Right forelimb (tissue), 1 donor: ENCODE measurements around the gene RASAL2.
"Not testable (repeated sequence)": the region's sequence is repeated elsewhere in the genome, so short reads cannot be mapped to it uniquely, and the experiment has no call there.

Source experiments
- DNase-seq: peaks from one replicate; pipeline ENCODE4 v3.0.0-alpha.2; 2018

RASAL2 gene

DNA sequence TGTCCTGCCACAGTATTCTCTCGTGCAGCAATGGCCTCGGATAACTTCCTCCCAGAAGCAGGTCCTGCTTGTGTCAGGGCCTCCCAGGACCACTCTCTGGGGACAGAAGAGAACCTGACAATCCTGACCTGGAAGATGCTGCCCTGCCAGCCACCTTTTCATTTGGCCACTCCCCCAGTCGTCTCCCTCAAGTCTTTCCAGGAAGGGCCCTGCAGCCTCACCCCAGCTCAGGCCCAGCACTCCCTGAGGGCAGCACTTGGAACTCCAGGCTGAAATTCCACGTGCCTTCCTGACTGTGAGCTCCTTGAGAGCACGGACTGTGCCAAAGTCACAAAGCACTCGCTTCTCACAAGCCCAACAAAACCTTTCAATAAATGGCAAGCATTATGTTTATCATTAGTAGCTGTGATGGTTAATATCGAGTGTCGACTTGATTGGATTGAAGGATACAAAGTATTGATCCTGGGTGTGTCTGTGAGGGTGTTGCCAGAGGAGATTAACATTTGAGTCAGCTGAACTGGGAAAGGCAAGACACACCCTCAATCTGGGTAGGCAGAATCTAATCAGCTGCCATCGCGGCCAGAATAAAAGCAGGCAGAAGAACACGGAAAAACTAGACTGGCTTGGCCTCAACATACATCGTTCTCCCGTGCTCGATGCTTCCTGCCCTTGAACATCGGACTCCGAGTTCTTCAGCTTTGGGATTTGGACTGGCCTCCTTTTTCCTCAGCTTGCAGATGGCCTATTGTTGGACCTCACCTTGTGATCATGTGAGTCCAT lies 405.2 kb downstream of the RASAL2 start:
- DNase-seq, result no peak

DNA sequence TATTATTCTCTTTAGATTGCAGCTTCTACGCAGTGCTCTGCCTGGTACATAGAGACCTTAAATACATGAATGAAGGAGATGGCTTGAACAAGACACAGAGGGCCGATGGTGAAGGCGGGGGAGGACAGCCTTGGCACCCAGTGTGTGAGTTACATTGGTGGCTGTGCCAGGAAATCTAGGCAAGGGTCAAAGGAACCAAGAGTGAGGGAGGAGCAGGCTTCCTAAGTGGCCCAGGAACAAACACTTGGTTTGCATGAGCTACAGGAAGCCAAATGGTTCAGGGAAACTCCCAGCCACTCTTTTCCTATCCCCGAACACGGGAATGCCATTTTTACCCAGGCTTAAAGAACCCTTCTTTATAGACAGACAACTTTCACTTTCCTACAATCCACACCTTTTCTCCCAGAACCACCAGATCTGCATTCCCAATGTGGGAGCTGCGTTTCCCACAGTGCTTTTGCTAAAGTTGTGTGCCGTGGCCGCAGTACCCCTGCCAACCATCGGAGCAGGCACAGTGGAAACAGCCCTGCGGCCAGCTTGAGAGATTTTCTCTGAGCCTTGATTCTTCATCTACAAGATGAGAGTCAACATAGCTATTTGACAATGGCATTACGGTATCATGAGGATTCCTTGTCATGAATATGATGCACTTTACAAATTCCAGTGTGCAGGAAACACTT lies 406.3 kb downstream of the RASAL2 start:
- no peak for DNase-seq

DNA sequence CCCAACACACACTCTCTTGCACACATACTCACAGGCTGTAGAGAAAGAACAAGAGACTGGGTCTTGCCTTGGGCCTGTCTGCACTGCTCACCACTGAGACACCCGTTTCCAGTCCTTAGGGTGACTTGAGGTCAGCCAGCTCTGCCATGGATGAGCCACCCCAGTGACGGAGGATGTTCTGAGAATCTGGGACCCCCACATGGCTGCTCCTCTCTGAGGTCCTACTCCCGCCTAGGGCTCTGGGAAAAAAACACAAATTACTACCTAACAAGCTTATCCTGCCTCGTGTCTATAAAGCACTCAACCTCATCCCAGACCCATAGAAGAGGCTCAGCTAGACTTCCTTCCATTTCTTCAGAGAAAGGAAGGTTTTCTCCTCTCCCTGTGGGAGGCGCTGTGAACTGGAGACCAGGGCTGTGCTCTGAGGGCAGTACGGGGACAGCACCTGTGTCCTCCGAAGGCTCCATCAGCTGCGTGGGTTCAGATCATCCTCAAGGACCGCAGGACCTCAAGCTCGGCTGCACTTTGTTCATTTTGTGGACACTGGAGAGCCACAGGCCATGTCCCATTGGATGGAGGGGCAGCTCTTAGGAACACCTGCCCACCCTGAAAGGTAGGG lies 407.1 kb downstream of the RASAL2 start:
- DNase-seq, result no peak

DNA sequence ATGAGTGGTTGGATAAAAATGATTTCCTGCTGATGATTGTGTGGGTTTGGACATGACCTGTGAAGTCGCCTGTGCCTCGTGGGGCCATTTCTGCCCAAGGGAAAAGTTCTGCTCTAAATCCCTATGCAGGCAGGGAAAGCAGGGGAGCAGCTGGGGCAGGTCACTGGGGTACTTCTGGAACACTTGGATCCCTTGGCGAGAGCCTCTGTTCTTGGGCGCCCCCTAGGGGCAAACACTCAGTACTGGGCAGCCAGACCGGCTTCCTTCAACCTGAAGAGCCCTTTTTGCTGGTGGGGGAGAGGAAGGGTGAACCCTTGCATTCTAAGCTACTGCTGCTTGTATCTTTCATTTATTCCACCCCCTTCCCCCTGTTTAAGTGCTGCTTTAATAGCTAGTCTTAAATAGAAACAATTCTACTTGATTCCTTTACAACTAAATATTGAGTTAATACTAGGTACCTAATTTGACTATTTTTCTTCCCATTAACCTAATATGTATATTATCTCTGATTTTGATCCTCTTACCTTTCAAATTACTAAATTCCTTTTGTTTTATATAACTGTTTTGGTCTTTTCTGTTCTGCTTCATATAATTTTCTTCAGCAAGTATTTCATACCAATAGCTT lies 407.9 kb downstream of the RASAL2 start:
- peak; percentile 83 for DNase-seq

DNA sequence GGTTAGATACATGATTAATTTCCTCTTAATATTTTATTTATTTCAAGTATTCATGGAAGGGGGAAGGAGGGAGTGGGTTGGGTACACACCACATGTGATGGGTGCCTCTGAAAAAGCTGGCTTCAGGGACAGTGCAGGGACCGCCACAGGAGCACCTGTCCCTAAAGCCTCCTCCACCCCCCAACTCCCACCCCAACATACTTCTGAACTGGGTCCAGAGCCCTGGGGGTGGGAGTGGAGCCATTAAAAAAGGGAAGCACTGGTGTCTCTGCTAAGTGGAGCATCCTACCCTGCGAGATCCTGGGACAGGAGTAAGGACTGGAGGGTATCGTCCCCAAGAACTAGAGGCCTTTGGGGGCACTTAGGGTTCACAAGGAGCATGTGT lies 408.4 kb downstream of the RASAL2 start:
- no peak for DNase-seq

DNA sequence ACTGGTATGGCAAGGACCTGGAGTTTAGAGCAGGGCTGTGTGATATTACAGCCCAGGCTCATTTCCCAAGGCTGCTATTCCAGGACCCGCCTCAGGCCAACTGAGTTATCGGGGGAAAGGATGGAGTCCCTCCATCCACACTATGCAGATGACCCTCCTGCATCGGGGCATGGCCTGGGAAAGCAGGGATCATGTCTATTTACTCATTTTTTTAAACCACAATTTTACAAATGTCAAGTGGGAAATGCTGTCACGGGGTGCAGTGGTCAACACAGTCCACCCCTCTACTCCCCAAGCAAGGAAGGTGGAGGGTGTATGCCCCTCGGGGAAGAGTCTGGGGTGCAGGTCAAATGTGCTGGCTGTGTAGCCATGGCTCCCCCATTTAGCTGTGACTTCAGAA lies 409.0 kb downstream of the RASAL2 start:
- no peak for DNase-seq

DNA sequence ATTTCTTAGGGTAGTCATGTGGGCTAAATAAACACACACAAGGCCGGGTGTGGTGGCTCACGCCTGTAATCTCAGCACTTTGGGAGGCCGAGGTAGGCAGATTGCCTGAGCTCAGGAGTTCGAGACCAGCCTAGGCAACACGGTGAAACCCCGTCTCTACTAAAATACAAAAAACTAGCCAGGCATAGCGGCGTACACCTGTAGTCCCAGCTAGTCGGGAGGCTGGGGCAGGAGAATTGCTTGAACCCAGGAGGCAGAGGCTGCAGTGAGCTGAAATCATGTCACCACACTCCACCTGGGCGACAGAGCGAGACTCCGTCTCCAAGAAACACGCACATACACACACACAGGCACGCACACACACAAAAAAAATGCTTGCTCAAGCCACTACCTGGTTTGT lies 409.4 kb downstream of the RASAL2 start:
- DNase-seq, result not testable (repeated sequence)

DNA sequence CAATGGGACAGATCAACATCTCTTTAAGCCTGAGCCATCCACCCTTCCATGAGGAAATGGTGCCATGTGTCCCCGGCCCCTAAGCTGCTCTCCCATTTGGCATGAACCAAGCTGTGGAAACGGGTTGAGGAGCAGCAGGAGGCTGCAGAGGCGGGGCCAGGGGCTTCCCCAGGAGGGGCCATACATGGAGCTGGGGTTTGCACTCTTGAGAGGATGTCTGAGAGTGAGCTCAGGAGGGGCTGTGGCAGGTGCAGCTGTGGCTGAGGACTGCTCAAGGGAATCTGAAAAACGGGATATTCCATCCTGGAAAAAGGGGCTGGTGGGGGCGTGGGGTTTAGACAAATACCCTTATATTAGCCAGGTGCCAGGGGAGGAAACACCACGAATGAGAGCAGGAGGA lies 409.9 kb downstream of the RASAL2 start:
- DNase-seq, result no peak

DNA sequence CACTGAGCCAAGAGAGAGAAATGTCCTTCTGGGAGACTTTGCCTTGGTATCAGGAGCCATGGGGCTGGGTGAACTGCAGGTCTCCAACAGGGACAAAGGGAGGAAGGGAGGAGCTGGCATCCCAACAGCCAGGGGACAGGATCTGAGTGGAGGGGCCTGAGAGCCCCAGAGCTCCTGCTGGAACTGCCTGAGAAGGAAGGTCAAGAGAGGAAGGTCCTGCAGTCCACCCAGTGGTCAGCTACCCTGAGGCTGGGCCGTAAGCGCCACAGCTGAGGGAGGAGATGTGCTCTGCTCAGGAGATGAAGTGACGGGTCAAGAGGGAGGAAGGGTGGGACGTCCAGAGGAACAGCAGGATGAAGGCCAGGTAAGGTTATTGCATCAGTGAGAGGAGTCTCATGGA lies 410.4 kb downstream of the RASAL2 start:
- no peak for DNase-seq

DNA sequence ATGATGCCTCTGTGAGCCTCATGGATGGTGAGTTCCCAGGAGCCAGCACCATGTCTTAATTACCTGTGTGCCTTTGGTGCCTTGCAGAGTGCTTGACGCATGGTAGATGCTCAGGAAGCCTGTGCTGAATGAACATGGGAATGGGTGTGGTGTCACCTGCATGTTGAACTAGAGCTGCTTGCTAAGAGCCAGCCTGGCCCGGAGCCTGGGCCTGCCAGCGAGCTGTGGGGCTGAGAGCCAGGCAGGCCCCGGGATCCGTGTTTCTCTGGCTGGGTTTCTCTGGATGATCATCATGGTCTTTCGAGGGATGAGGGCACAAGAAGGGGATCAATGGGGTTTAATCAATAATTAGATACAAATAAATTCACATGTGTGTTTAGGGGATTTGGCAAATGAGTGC lies 412.3 kb downstream of the RASAL2 start:
- DNase-seq, result no peak

DNA sequence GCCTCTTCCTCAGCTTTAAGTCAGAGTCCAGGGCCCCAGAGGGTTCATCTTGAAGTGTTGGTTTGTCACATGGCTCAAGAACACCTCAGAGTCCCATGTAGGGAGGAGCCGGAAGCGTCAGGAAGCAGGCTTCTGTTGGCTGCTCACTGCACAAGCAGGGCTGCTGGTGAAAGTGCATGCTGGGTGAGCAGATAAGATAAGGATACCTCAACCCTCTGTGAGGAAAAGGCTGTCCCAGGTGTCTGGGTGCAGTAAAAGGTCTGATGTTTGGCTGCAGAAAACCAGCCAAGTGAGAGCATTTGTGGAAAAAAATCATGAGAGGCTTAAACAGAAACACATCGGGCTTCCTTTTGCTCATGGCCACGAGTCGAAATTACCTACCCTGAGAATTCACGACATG lies 412.8 kb downstream of the RASAL2 start:
- no peak for DNase-seq

DNA sequence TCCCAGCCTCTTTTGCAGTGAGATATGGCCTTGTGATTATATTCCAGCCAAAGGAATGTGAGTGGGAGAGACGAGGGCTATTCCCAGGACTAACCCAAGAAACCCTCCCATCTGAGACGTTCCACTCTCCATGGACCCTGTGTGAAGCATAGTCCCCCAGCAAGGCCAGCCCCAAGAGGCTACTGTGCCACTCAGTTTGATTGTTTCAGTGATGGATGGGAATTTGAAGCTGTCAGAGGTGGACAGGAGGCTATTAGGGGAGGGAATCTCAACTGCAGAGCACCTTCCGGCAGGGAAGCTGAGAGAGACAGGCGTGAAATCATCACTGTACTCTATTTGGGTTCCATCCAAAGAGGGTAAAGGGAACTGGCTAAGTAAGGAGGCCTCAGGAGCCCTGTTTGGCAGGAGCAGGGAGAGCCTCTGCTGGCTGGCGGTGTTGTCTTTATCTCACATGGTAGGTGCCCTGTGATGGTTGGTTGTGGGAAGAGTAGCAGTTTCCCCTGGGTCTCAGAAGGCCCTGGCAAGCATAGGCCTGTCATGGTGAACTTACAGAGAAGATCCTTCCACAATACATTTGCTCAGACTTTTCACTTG lies 415.6 kb downstream of the RASAL2 start:
- DNase-seq, result no peak

DNA sequence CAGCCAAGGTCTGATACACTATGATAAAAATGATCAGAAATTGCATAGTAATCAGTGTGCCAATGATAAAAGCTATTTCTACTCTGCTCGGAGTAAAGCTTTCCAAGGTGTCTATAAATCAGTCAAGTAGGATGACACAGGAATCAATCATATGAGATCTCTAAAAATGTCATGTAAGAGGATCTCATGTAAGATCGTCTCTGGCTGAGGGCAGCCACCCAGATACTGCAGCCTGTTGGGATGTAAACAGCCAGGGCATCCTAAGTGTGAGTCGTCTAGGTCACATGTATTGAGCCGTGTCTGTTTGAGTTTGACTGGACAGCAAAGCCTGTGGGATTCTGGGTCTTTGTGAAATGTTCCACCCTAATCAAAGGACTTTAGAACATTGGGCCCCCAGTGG lies 416.3 kb downstream of the RASAL2 start:
- no peak for DNase-seq

DNA sequence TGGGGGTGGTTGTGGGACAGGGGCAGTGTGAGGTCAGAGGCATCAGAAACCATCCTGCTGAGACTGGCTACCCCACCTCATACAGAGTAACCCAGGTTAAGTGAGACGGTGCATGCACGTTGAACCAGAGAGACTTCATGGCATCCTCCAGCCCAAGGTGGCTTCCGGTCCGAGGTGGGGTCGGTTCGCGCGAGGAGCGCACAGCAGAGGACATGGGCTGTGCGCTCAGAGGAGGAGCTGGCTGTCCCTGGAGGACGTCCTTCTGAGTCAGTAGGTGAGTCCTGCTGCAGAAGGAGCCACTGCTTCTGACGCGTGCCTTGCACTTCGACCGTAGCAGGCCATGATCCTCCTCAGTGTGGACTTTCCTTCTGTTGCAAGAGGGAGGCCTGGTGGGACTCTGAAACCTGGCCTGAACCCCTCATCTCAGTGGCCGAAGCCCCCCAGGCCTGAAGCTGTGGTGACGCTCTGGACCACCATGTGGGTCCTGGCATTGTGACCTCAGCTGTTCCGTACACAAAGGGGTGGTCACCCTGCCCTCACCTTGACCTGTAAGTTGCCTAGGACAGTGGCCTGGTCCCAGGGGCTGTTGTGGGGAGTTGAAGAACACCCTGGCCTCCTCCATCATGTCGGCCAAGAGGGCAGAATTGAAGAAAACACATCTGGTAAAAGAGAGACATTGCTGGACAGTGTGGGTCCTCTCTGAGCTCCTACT lies 418.8 kb downstream of the RASAL2 start, which contains the start of gene TEX35:
Gene TEX35 (plus strand): TSS at position 544 of the 712 bp plus-strand sequence. CDS start 80 bp downstream, at position 624.
- DNase-seq, result no peak

DNA sequence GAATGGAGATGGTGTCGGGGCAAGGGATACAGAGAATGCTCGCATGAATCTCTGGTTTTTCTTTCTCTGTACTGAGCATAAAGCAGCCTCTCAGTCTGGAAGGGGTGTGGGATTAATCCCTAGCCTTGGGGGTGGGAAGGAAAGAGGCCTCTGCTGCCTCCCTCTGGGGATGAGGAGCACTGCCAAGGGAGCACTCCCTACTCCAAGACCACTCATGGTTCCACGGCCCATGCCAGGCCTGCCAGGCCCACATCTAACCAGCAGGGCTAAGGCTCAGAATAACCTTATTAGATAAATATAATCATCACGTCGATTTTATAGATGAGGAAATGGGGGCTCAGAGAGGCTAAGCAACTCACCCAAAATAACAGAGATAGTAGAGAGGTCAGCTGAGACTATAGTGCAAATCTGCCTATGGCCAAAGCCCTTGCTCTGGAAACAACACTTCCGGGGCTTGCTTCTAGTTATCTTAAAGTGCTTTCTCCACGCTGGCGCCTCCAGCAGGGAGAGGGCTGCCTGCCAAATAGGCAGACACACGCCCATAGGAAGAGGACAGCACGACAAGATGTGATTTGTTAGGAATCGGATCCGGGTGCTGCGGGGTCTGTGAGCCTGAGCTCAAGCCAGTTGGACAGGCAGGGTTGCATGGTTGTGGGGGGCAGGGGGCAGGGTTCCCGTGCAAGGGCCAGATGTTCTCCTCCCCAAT lies 419.5 kb downstream of the RASAL2 start:
- no peak for DNase-seq

DNA sequence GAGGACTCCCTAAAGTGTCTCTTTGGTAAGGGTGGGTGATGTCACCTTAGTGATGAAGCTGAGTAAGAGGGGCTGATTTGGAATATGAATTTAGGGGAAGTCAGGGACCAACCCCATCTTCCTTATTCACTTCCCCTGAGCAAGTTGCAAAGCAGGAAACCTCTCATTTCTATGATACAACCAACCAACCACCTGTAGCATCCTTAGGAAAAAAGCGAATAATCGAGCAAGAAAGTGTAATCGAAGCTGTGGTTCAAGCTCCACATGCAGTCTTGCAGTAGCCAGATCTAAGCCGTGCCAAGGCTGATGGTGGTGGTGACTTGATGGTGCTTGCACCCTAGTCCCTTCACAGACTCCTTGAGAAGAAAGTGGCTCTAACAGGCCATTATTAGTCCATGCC lies 422.2 kb downstream of the RASAL2 start:
- DNase-seq, result no peak

DNA sequence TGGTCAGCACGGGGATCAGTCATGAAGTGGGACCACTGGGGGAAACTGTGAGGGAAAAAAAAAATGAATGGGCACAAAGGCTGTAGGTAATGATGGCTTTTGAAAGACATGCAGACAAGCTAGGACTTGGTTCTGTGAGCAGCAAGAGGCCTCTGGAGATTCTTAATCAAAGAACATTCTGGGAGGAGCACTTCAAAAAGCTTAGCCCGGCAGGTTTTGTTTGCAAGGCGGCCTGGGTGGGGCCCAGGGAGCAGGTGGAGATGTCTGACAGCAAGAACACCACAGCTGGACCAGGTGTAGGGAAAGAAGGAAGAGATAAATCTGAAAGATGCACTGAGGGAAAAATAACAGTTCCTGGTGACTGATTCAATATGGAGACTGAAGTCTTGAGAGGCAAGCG lies 425.0 kb downstream of the RASAL2 start:
- no peak for DNase-seq

DNA sequence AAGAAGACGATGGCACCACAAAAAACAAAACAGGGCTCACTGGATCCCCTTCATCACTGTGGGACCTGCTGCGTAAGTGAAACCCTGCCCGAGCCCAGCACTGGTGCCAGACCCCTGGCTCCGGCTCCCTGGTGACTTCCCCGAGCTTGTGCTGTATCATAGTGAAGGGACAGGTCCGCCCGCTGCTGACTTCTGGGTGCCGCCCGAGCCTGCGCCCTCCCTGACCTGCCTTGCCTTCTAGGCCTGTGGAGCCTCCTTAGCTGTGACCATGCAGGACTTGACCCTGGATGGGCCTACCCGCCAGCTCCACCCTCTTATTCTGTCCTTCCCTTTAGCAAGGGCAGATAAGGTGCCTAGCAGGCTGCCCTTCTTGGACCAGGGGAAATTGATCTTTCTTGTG lies 426.9 kb downstream of the RASAL2 start:
- DNase-seq, result no peak

DNA sequence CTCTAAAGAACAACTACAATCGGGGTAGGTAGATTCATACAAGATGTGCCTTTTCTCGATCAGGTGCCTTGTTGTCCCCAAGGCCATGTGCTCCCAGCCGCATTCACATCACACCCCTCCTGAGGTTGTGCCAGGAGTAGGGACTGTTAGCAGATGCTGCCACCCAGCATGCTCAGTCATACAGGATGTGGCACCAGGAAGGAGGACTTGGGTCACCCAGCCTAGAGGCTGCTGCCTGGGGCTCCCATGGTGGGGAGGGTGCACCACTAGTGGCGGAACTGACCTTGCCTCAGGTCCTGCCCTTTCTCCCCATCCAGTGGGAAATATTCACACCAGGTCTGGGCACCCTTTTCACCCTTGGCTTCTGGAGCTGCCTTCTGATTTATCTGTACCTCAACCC lies 427.3 kb downstream of the RASAL2 start:
- DNase-seq, result no peak

DNA sequence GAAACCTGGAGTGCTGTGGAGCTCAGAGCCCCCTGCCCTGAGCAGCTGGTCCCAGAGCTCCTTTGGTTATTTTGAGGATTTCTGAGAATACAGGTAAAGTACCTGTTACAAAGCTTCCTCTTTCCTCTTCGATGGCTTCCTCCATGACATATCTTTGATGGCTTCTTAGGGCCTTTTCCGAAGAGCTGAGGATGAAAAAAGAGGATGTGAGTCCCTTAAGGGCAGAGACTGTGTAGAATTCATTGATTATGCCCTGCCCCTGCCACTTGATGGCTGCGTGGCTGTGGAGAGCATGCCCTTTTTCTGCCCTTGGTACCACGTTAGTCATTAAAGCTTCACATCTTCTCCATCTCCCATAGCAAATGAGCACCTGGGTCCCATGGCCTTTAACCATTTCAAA lies 433.2 kb downstream of the RASAL2 start:
- DNase-seq, result no peak

DNA sequence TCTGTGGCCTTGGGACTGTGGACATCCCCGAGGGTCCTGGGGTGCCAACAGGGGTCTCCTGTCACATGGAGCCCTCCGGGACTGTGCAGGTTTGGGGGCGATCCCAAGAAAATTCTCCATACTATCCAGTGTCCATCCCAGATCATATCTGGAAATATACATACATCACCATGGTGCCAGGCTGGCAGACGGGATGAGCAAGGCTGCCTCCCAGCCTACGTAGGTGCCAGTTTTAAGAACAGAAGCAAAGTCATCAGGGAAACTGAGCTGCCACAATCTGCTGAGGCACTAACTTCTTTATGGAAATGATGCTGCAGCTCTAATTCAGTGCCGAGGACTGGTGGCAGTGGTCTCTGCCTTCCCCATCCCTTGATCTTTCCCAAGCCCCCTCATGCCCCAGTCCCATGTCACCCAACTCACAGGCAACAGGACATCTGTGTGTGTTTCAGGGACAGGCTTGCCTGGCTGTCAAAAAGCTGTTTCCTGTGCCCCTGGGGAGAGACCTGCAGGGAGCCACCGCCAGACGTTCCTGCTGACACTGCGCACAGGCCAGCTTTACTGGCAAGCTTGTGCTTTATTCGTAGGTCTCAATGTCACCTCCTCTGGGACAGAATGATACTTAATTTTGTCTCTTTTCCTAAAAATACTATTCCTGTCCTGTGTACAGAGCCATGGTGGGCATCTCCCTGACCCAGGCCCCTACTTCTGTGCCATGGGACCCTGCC lies 434.5 kb downstream of the RASAL2 start:
- DNase-seq, result no peak
